GM19035 (cell line): ENCODE measurements around the gene PDCD1LG2.
A peak's percentile ranks its signal among the peaks of the same experiment; 100 is the strongest.

Experiments used
- ATAC-seq: cut with Tn5 transposase; IDR thresholded peaks from one replicate; pipeline ENCODE4 v1.9.1; 2021; ENCODE audit not compliant: unreplicated experiment

The PDCD1LG2 gene

GRCh38 chr9:5529683-5530221, 19.4 kb downstream of the PDCD1LG2 start:
- peak; percentile 65 for ATAC-seq

GRCh38 chr9:5531101-5531882, 21.0 kb downstream of the PDCD1LG2 start:
- ATAC-seq, result no peak

GRCh38 chr9:5532306-5532705, 22.0 kb downstream of the PDCD1LG2 start:
- no peak for ATAC-seq

- no peak for ATAC-seq
Measured at GRCh38 chr9:5532790-5533189, 22.5 kb downstream of the PDCD1LG2 start.

- peak; percentile 53 for ATAC-seq
Measured at GRCh38 chr9:5536684-5537083, 26.4 kb downstream of the PDCD1LG2 start.

GRCh38 chr9:5543875-5544702, 33.8 kb downstream of the PDCD1LG2 start:
- no peak for ATAC-seq

GRCh38 chr9:5549658-5550650, 39.6 kb downstream of the PDCD1LG2 start:
- ATAC-seq, result no peak

- ATAC-seq, result no peak
Measured at GRCh38 chr9:5551368-5552150, 41.2 kb downstream of the PDCD1LG2 start.

- no peak for ATAC-seq
Measured at GRCh38 chr9:5552301-5552700, 42.0 kb downstream of the PDCD1LG2 start.

GRCh38 chr9:5553211-5553610, 42.9 kb downstream of the PDCD1LG2 start:
- ATAC-seq, result no peak

GRCh38 chr9:5554254-5554653, 43.9 kb downstream of the PDCD1LG2 start:
- peak; percentile 78 for ATAC-seq

GRCh38 chr9:5556101-5556705, 45.9 kb downstream of the PDCD1LG2 start:
- no peak for ATAC-seq

- peak; percentile 52 for ATAC-seq
Measured at GRCh38 chr9:5557606-5558587, 47.6 kb downstream of the PDCD1LG2 start.

- ATAC-seq, result no peak
Measured at GRCh38 chr9:5559659-5560058, 49.3 kb downstream of the PDCD1LG2 start.

GRCh38 chr9:5560443-5561100, 50.2 kb downstream of the PDCD1LG2 start:
- ATAC-seq, result no peak

- no peak for ATAC-seq
Measured at GRCh38 chr9:5561828-5562488, 51.6 kb downstream of the PDCD1LG2 start.

- no peak for ATAC-seq
Measured at GRCh38 chr9:5562806-5563416, 52.6 kb downstream of the PDCD1LG2 start.
